GM19023 (cell line): ENCODE results near the gene ANKRD9.
A peak's percentile ranks its signal among the peaks of the same experiment; 100 is the strongest.

Experiments used
- ATAC-seq: cut with Tn5 transposase; IDR thresholded peaks from one replicate; pipeline ENCODE4 v1.9.1; 2021; ENCODE audit warnings: mild to moderate bottlenecking, moderate library complexity; ENCODE audit not compliant: unreplicated experiment

ANKRD9 gene

GRCh38 chr14:102513899-102514772 lies 4.6 kb upstream of the ANKRD9 start:
- ATAC-seq: no peak

GRCh38 chr14:102512793-102513300 lies 3.3 kb upstream of the ANKRD9 start:
- no peak for ATAC-seq

DNA sequence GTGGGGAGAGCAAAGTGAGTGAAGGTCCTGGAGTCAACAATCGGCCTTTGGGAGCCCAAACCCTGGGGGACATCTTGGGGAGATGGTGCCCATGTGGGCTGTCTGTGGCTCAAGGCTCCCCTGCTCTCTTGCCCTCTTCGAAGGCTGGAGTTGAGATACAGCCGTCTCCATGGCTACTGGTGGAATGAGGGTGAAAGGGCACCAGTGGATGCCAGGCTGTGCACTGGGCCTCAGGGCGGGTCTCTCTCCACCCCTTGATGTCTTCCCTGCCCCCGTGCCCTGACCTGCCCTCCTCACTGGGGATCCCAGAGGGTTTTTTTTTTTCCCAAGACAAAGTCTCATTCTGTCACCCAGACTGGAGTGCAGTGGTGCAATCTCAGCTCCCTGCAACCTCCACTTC lies 2.0 kb upstream of the ANKRD9 start:
- no peak for ATAC-seq

DNA sequence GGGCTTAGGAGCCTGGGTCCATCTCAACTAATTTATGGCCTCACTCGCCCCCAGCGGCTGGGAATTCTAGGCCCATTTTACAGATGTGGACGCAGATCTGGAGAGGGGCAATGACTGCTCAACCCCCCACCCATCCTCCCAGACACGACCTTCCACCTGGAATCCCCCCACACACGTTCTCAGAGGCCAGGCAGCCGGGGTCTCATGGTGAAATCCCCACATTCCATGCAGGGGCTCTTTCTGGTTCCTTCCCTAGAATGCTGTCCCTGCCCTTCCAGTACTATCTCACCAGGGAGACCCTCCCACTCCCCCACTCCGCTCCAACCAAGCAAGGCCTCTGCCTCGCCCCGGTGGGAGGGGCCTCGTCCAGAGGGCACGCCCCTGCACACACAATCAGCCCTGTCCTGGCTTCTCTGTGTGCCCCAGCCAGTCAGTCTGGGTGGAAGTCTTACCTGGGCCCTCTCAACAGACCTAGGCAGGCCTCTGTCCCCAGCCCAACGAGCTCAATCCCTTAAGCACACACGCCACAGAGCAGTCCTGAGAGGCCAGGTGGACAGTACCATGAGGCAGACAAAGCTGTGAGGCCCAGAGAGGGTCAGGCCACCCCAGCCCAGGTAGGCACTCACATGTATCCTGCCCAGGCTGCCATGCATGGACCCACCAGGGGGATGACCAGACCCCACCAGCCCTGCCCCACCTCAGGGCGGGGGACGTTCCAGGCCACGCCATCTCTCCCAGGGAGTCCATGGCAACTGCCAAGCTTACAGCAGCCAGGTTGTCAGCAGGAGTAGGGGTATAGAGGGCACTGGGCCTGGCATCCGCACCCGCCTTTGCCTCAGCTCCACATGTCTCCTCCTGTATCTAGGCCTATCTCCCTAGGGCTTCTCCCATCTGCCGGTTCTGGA lies 1.3 kb upstream of the ANKRD9 start:
- ATAC-seq: no peak

- peak; percentile 9 for ATAC-seq
These were observed 516 bp downstream of the ANKRD9 start for GRCh38 chr14:102508774-102509745.

DNA sequence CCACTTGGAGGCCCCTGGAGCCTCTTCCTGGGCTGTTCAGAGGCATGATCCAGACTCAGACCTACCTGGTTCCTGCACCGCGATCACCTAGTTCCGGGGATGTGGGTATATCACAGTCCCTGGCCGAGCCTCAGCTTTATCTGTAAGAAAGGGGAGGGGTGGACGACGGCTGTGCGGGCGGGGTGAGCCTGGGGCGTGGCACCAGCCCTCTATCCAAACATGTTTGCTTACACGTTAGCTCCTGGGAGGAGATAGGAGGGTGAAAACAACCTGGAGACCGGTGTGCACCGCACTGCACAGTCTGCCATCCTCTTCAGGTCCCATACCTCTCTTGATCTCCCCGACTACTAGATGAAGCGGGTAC lies 1.2 kb downstream of the ANKRD9 start:
- no peak for ATAC-seq

DNA sequence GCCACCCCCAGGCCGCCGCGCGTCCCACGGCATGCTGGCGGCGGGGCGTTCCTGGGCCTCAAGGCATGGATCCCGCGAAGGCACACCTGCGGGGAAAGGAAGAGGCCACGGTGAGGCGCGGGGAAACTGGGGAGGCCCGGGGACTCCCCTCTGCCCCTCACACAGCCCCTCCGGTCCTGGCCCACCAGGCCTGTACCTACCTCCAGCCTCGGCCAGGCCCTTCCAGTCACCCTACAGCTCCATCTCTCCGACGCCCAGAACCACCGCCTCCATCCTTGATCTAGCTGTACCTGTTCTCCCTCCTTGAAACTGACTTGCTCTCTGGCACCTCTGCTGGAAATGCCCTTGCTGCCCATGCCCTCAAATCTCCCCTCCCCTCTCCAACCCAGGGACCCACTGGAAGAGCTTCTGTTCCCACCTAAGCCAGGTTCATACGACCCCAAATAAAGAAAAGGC lies 1.7 kb downstream of the ANKRD9 start:
- ATAC-seq: no peak

DNA sequence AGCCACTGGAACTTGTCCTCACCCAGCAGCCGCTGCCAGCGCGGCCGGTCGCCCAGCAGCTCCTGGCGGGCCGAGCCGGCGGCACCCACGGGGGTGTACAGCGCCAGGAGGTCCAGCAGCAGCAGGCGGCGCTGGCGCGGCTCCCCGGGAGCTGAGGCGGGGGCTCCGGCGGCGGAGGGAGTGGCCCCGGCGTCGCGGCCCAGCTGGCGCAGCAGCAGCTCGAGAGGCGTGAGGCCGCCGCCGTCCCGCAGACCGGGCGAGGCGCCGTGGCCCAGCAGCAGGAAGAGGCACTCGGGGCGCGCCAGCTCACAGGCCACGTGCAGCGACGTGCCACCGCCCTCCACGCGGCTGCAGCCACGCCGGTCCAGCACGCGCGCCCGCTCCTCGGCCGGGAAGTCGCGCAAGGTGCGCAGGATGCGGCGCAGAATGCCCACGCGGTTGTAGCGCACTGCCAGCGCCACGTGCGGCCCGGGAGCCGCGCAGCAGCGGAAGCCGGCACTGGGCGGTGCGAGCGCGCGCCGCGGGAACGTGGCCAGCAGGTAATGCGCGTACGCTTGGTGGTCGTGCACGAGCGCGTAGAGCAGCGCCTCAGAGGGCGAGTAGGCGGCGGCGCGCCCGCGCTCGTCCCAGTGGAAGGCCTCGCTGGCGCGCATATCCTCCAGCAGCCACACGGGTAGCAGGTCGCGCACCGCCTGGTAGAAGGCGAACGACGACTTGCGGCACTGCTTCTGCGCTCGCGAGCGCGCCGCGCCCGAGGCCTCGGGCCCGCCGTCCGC lies 2.3 kb downstream of the ANKRD9 start:
- no peak for ATAC-seq

GRCh38 chr14:102506626-102506925 lies 3.0 kb downstream of the ANKRD9 start:
- no peak for ATAC-seq

GRCh38 chr14:102505775-102506625 lies 3.6 kb downstream of the ANKRD9 start:
- no peak for ATAC-seq

DNA sequence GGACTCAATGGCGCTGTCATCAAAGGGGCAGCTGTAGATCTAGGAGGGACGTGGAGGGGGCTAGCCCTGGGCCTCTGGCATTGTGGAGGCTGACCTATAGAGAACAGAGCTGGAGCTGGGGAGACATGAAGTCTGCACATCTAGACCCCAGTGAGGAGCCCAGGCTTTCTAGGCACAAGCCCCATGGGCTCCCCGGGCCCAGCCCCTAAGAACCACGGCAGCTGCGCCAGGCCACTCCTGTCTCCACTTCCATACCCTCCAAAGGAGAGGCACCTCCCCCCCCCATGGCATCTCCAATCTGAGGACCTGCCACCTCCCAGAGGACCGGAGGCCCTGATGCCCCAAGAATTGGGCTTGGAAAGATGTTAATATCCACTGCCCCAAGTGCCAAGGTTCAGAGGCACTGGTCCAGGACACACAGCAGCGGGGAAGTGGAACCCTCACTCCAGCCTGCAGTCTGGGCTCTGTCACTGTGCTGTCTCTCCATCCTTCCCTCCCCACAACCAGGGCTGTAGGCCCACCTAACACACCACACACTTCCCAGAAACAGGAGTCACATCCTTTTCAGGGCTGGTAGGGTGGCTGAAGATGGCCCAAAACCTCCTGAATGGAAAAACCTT lies 4.5 kb downstream of the ANKRD9 start:
- ATAC-seq: no peak

DNA sequence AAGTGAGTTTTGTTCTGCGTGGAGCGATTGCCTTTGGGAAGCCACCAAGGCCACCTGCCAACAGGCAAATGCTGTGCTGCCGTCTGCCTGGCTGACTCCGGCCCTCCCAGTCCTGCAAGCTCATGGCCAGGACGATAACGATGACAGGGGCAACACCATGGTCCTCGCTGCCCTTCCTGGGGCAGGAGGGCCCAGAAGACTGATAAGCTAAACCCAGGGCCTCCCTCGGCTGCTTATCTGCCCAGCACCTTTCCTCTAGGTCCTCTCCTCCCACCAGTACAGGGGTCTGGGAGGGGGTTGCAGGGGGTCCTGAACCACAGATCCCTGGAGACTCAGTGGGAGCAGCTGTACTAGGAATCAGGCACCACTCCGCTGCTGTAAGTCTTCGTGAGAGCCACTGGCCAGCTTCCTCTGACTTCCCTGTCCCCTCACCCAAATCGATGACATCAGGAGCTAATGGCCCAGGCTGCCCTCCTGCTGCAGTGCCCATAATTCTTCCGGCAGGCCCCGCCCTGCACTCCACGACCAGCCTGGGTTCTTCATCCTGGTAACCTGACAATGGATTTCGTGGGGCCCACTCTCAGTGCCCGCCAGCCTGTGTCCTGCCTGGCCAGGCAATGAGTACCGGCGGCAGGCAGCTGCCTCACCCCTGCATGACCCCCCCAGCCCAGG lies 5.1 kb downstream of the ANKRD9 start:
- no peak for ATAC-seq

DNA sequence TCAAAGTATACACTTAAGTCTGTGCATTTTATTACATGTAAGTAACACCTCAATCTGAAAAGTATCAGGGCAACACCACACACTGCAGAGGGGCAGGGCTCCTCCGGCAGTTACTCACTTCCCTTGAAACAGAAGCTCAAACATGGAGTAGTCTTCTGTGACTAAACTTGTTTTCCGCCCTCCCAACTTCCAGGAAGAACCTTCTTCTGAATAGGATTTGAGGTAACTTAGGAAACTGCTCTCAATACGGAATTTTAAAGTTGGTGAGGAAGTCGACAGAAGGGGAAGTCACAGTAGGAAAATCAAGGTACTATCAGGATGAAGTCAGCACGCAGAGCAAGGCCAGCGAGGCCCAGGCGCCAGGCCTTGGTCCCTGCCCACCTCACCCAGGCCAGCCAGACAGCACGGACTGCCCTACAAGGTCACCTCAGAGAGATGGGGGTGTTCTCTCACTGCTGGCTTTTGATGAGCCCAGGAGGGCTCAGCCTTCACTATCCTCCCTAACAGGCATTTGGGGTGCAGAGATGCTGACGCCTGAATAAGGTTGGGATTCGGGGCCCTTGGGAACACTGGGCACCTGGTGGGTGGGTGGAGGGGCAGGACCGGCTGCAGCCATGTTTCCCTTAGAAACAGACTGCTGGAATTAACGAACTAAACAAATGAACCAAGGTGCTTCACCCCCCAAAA lies 5.8 kb downstream of the ANKRD9 start:
- no peak for ATAC-seq

DNA sequence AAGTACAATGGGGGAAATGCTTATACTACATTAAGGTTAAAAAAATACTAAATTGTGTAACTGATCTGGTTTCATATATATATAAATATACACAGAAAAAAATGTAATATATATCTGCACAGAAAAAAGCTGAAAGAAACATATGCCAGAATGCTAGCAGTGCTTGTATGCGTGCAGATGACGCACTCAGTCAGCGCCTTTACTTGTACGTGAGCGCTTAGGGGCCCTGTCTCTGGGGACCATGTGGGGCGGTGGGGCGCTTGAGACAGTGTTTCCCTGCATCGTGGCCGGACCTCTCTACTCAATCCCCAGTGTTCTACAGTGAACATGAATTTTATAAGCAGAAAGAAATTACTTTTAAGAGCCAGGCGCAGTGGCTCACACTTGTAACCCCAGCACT lies 7.0 kb downstream of the ANKRD9 start:
- no peak for ATAC-seq

DNA sequence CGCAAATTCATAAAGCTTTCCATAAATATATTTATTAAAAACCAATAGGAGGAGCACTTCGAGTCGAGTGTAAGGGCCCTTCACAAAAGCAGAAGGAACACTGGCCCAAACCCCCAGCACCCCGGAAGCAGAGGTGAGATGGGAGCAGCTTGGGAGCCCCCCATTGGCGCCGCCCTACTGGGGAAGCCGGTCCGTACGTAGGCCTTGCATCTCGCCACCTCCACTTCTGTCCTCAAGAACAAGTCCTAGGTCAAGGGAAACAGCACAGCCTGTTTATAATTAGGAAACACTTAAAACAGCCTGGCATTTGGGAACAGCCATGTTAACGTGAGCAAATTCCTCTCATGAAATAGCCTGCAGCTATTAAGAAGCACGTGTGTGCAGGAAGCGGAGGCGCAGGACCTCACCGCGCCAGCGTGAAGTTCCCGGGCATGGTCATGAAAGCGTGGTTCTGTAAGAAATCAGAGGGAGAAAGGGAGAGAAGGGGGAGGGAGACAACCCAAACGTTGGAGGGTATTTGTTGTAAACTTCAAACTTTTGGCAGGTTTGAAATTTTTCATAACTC lies 7.7 kb downstream of the ANKRD9 start:
- ATAC-seq: no peak

DNA sequence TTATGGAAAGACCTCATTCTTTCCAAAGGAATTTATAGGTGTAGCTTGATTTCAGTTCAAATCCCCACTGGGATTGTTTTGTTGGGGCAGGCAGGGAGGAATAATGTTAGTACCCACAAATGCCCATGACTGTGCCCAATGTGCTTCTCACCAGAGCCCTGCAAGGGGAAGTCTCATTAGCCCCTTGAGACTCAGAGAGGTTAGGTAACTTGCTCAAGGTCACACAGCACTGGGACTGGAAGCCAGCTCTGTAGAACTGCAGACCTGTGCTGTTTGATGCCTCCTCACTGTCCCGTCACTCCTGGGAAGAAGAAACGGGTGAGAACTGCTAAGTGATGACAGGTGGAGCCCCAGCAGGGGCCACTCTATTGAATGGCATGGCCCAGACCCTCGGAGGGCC lies 8.9 kb downstream of the ANKRD9 start:
- ATAC-seq: no peak

GRCh38 chr14:102500158-102500662 lies 9.4 kb downstream of the ANKRD9 start:
- no peak for ATAC-seq
